GM12872 (cell line): ENCODE measurements around the gene AZIN2.

Source experiments
- CTCF ChIP-seq: IDR thresholded peaks from 3 replicates; pipeline ENCODE4 v1.5.1; 2011; ENCODE audit warnings: low read depth, mild to moderate bottlenecking, low read length, moderate library complexity; ENCODE audit not compliant: insufficient read depth

Gene AZIN2

GRCh38 chr1:33080885-33081553, at the start of gene AZIN2:
Gene AZIN2 (plus strand): TSS chr1:33081153. CDS start chr1:33082250, 1,097 bp downstream.
- TF ChIP-seq CTCF, result no peak

GRCh38 chr1:33031506-33031905, 49.4 kb upstream of the AZIN2 start:
- no peak for TF ChIP-seq CTCF

GRCh38 chr1:33032126-33032869, 48.7 kb upstream of the AZIN2 start:
- TF ChIP-seq CTCF, result no peak

- no peak for TF ChIP-seq CTCF
Measured at GRCh38 chr1:33036051-33036525, 44.9 kb upstream of the AZIN2 start.

GRCh38 chr1:33036526-33037503, 44.1 kb upstream of the AZIN2 start, which contains the start of gene AK2:
Gene AK2 (minus strand): TSS chr1:33036883. CDS start chr1:33036828, 55 bp downstream.
- no peak for TF ChIP-seq CTCF

- TF ChIP-seq CTCF, result no peak
Measured at GRCh38 chr1:33039840-33040239, 41.1 kb upstream of the AZIN2 start.

- TF ChIP-seq CTCF, result no peak
Measured at GRCh38 chr1:33041026-33041425, 39.9 kb upstream of the AZIN2 start.
